NCI-H2081 treated with DMSO at 0.1 percent for 48 hours (cell line): Measurements from ENCODE around the gene RAD51AP2.
"Not testable (repeated sequence)": the region's sequence is repeated elsewhere in the genome, so short reads cannot be mapped to it uniquely, and the experiment has no call there.

Experiments used
- DNase-seq: peaks from one replicate; lab custom pipeline; 2025; lab: John Stamatoyannopoulos, UW

Gene RAD51AP2

GRCh38 chr2:17518212-17519154, at the start of gene RAD51AP2:
RAD51AP2 (minus strand) TSS chr2:17518440; CDS start chr2:17518415, 25 bp downstream.
- no peak for DNase-seq

- DNase-seq = not testable (repeated sequence)
These were observed 47.5 kb upstream of the RAD51AP2 start for GRCh38 chr2:17565726-17566125.

DNA sequence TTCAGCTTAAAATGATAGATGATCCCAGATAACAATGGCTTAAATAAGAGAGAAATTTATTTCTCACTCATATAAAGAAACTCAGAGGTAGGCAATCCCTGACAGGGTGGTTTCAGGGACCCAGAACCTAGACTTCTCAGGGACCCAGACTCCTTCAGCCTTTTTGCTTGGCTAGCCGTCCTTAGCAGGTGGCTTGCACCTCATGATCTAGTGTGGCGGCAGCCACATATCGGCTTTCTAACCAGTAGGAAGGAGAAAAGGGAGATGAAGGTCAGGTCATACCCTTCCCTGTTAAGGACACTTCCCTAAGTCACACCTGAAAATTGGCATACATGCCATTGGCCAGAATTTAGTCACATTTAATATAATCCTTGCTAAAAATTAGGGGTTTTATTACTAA, 40.6 kb upstream of the RAD51AP2 start:
- DNase-seq = no peak

GRCh38 chr2:17558053-17558452, 39.8 kb upstream of the RAD51AP2 start:
- no peak for DNase-seq

DNA sequence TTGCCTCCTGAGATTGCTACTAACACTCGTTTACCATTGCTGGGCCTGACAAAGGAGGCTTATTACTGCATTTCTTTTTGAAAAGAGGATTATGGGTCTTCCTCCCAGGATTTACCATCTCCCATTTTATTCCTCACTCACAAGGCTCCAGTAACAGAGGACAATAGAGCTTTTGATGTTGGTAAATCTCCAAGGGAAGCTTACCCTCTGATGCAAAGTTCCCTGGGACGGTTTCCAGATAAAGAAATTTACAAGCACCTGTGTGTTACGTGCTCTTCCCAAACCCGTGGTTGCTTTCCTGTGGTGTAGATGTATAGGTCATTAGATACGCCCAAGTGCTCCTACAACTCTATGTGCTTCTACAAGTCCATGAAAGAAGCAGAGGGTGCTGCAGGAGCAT, 39.4 kb upstream of the RAD51AP2 start:
- no peak for DNase-seq

- no peak for DNase-seq
These were observed 36.9 kb upstream of the RAD51AP2 start for GRCh38 chr2:17555150-17555549.

- no peak for DNase-seq
These were observed 32.7 kb upstream of the RAD51AP2 start for GRCh38 chr2:17550907-17551306.

DNA sequence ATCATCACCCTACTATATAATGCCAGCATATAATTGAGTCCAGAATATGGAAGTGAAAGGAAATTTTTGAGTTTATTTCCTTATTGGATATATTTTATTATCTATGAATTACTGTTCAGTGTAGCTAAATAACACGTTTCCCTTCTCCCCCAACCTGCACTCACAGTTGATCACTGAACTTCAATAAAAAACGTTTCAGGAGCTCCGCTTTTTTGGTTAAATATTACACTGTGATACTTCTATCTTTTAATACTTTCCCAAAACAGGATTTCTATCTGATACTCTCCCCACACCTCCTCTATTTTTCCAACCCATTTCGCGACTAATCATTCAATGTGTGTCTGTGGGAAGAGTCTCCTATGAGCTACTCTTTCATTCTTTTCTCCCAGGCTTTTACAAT, 29.5 kb upstream of the RAD51AP2 start:
- DNase-seq = no peak

- DNase-seq = no peak
These were observed 29.0 kb upstream of the RAD51AP2 start for GRCh38 chr2:17547237-17547636.

GRCh38 chr2:17545680-17546613, 27.7 kb upstream of the RAD51AP2 start:
- no peak for DNase-seq

DNA sequence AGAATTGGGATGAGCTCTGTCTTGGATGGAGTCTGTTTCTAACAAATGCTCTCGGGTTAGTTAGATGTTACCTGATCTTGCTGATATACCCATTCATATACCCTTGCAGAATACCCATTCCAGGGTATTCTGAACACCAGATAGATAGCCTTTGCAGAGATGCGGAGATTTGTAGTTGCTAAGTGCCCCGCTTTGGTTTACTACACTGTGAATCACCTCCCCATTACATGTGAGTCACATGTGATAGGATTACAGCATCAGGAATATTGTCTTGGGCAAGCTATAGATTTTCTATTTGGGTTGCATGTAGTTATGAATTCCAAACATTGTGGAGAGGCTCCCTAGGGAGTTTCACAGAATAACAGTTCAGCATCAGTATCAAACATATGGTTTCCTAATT, 26.0 kb upstream of the RAD51AP2 start:
- no peak for DNase-seq

- DNase-seq = no peak
These were observed 25.6 kb upstream of the RAD51AP2 start for GRCh38 chr2:17543848-17544247.

- no peak for DNase-seq
These were observed 25.0 kb upstream of the RAD51AP2 start for GRCh38 chr2:17543131-17543660.

GRCh38 chr2:17542471-17542870, 24.2 kb upstream of the RAD51AP2 start:
- no peak for DNase-seq

DNA sequence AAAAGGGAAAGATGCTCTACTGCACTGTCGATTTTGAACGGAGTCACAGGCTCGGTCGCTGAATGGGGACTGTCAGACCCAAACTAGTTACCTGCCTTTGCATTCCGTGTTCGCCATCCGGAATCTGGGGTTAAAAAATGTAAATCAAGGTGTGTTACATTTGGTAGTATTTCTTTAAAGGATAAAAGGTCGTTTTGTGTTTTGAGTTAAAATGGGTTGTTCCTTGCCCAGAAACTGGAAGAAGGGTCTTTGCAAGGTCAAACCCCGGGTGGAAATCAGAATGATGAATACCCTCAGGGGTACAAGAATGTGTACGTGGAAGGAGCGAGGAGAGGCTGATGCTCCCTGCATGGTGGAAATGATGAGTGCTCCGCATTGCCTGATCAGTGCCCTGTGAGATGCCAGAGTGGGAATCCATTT, 23.3 kb upstream of the RAD51AP2 start:
- DNase-seq = no peak

DNA sequence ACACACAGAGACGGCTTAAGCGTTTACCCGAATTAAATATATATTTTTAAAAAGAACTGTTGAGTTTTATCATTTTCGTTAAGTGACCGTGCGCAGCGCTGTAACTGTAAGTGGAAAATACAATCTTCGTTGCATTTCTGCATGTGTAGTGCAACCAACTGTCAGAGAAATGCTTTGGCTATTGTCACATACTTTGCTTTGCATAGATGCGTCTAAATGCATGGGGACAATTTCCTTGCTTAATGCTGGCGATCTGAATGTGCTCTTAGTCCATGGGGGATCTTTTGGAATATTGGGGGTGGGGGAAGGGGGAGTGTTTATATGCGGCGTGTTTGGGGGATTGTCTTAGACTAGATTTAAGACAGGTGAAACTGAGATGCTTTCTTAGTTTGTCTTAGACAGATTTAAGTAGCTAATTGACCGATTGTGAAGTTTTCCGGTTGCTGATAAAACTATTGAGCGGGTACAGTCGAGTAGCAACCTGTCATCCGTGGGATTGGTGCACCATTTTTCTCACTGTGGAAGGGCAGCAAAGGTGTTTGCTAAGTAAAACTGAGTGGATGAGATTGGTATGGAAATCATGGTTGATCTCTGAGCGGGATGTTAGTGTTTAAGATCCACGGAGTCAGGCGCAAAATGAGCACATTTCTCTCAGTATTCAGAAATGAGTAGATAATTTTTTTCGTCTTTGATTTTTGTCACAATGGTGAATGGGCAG, 22.7 kb upstream of the RAD51AP2 start:
- DNase-seq = no peak

DNA sequence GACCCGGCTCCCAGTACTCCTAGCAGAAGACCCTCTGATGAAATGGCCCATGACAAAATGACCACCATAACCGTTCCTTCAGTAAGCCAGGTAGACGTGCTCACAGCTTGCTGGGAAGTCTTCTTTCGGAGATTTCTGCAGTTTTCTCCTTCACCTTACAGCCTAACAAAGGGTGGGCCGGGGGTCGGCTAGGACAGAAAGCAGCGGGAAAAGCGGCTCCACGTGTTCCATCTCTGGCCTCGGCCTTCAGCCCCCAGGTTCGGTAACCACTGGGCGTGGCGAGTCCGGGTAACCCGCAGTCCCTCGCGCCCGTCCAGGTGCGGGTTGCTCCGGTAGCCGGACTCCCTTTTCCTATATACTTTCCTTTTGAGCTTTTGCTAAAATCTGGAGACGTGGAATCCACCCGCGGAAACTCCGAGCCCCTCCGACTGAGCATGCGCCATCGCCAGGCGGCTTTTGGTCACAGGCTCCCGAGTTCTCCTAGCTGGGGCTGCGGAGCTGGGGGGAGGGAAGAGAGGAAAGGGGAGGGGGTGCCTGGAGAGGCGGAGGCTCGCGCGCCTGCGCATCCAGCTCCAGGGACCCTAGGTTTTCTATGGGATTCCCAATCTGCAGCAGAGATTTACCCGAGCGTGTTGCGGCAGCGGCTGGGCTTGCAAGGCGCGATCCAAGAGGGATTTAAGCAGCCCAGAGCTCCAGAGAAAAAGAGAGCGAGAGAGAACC, 22.0 kb upstream of the RAD51AP2 start, which contains the start of gene VSNL1:
Gene VSNL1, plus strand, starts transcription at position 604 of the 720 bp plus-strand sequence. CDS start 51,379 bp downstream, outside the sequence.
- DNase-seq = no peak

DNA sequence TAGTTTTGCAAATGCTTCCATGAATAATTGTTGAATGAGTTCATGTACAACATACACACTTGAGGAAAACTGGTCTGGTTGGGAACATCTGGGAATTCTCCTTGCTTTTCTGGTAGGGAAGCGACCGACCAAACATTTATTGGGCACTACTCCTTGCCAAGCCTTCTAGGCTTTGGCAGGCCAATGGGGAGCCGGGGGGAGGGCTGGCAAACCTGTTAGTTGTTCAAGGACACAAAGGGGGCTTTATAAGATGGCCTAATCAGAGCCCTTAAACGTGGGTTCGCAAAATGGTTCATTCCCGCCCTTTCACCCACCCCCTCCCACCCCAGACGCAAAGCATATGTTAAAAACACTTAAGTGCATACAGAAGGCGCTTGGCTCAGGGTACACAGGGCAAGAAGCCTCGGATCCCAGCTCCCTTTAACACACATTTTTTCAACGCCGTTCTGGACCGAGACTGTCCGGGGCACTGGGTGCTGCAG, 21.4 kb upstream of the RAD51AP2 start:
- DNase-seq = no peak

- DNase-seq = no peak
These were observed 20.8 kb upstream of the RAD51AP2 start for GRCh38 chr2:17538844-17539554.
